HEK293 (cell line): ENCODE results near the gene RMND5B.

ENCODE experiments used
- BCL11B ChIP-seq: fragments of 450-650 bp; formaldehyde crosslinking; IDR thresholded peaks from 2 replicates; pipeline ENCODE4 v1.5.1; 2016; ENCODE audit warnings: low read depth, missing biosample characterization, missing genetic modification characterization
- CTCF ChIP-seq: fragments of 450-650 bp; formaldehyde crosslinking; IDR thresholded peaks from 2 replicates; pipeline ENCODE4 v1.5.1; 2016; ENCODE audit warnings: missing biosample characterization, missing genetic modification characterization
- ELK4 ChIP-seq: IDR thresholded peaks from 2 replicates; pipeline ENCODE4 v1.6.1; 2011; ENCODE audit warnings: mild to moderate bottlenecking, low read depth, low read length, borderline replicate concordance
- KLF9 ChIP-seq: fragments of 450-650 bp; formaldehyde crosslinking; IDR thresholded peaks from 2 replicates; pipeline ENCODE4 v1.5.1; 2016; ENCODE audit warnings: missing biosample characterization, missing genetic modification characterization, low read depth
- OVOL3 ChIP-seq: fragments of 450-650 bp; formaldehyde crosslinking; IDR thresholded peaks from 2 replicates; pipeline ENCODE4 v1.5.1; 2016; ENCODE audit warnings: missing biosample characterization, missing genetic modification characterization
- PRDM2 ChIP-seq: fragments of 450-650 bp; formaldehyde crosslinking; IDR thresholded peaks from 2 replicates; pipeline ENCODE4 v1.5.1; 2016; ENCODE audit warnings: missing biosample characterization, missing genetic modification characterization, borderline replicate concordance
- SP2 ChIP-seq: fragments of 450-650 bp; formaldehyde crosslinking; IDR thresholded peaks from 2 replicates; pipeline ENCODE4 v1.5.1; 2016; ENCODE audit warnings: missing biosample characterization, missing genetic modification characterization
- TCF7L2 ChIP-seq: IDR thresholded peaks from 2 replicates; pipeline ENCODE4 v1.6.1; 2011; ENCODE audit warnings: low read depth, mild to moderate bottlenecking, inconsistent platforms, low read length, moderate library complexity, borderline replicate concordance
- WT1 ChIP-seq: fragments of 450-650 bp; formaldehyde crosslinking; IDR thresholded peaks from 2 replicates; pipeline ENCODE4 v1.5.1; 2016; ENCODE audit warnings: missing biosample characterization, missing genetic modification characterization
- ZBTB20 ChIP-seq: fragments of 450-650 bp; formaldehyde crosslinking; IDR thresholded peaks from 2 replicates; pipeline ENCODE4 v1.5.1; 2016; ENCODE audit warnings: missing biosample characterization, missing genetic modification characterization
- ZBTB6 ChIP-seq: fragments of 450-650 bp; formaldehyde crosslinking; IDR thresholded peaks from 2 replicates; pipeline ENCODE4 v1.5.1; 2017; ENCODE audit warnings: missing biosample characterization, missing genetic modification characterization
- ZFP37 ChIP-seq: fragments of 450-650 bp; formaldehyde crosslinking; IDR thresholded peaks from 2 replicates; pipeline ENCODE4 v1.5.1; 2016; ENCODE audit warnings: missing biosample characterization, missing genetic modification characterization
- ZIC2 ChIP-seq: fragments of 450-650 bp; formaldehyde crosslinking; IDR thresholded peaks from 2 replicates; pipeline ENCODE4 v1.5.1; 2016; ENCODE audit warnings: missing biosample characterization, missing genetic modification characterization
- ZNF10 ChIP-seq: fragments of 450-650 bp; formaldehyde crosslinking; IDR thresholded peaks from 2 replicates; pipeline ENCODE4 v1.5.1; 2017; ENCODE audit warnings: missing biosample characterization, missing genetic modification characterization
- ZNF112 ChIP-seq: fragments of 450-650 bp; formaldehyde crosslinking; IDR thresholded peaks from 2 replicates; pipeline ENCODE4 v1.5.0; 2017; ENCODE audit warnings: missing biosample characterization, missing genetic modification characterization
- ZNF140 ChIP-seq: fragments of 450-650 bp; formaldehyde crosslinking; IDR thresholded peaks from 2 replicates; pipeline ENCODE4 v1.5.1; 2016; ENCODE audit warnings: missing biosample characterization, missing genetic modification characterization
- ZNF175 ChIP-seq: fragments of 450-650 bp; formaldehyde crosslinking; IDR thresholded peaks from 2 replicates; pipeline ENCODE4 v1.5.1; 2016; ENCODE audit warnings: missing biosample characterization, missing genetic modification characterization
- ZNF221 ChIP-seq: fragments of 450-650 bp; formaldehyde crosslinking; IDR thresholded peaks from 2 replicates; pipeline ENCODE4 v1.5.1; 2017; ENCODE audit warnings: missing biosample characterization, missing genetic modification characterization, borderline replicate concordance
- ZNF248 ChIP-seq: fragments of 450-650 bp; formaldehyde crosslinking; IDR thresholded peaks from 2 replicates; pipeline ENCODE4 v1.5.1; 2017; ENCODE audit warnings: missing biosample characterization, missing genetic modification characterization
- ZNF266 ChIP-seq: fragments of 450-650 bp; formaldehyde crosslinking; IDR thresholded peaks from 2 replicates; pipeline ENCODE4 v1.5.1; 2016; ENCODE audit warnings: missing biosample characterization, missing genetic modification characterization, low read depth
- ZNF366 ChIP-seq: fragments of 450-650 bp; formaldehyde crosslinking; conservative IDR thresholded peaks from 2 replicates; pipeline ENCODE4 v1.5.1; 2016; ENCODE audit warnings: missing biosample characterization, missing genetic modification characterization
- ZNF416 ChIP-seq: fragments of 450-650 bp; formaldehyde crosslinking; IDR thresholded peaks from 2 replicates; pipeline ENCODE4 v1.5.1; 2016; ENCODE audit warnings: missing biosample characterization, missing genetic modification characterization
- ZNF510 ChIP-seq: fragments of 450-650 bp; formaldehyde crosslinking; IDR thresholded peaks from 2 replicates; pipeline ENCODE4 v1.5.1; 2018; ENCODE audit warnings: mild to moderate bottlenecking, missing genetic modification characterization, missing biosample characterization; ENCODE audit not compliant: insufficient replicate concordance
- ZNF514 ChIP-seq: fragments of 450-650 bp; formaldehyde crosslinking; IDR thresholded peaks from 2 replicates; pipeline ENCODE4 v1.5.1; 2016; ENCODE audit warnings: missing biosample characterization, missing genetic modification characterization
- ZNF555 ChIP-seq: fragments of 450-650 bp; formaldehyde crosslinking; conservative IDR thresholded peaks from 2 replicates; pipeline ENCODE4 v1.5.1; 2017; ENCODE audit warnings: missing biosample characterization, mild to moderate bottlenecking, missing genetic modification characterization, inconsistent platforms
- ZNF560 ChIP-seq: fragments of 450-650 bp; formaldehyde crosslinking; IDR thresholded peaks from 2 replicates; pipeline ENCODE4 v1.5.1; 2017; ENCODE audit warnings: missing biosample characterization, missing genetic modification characterization, borderline replicate concordance
- ZNF747 ChIP-seq: fragments of 450-650 bp; formaldehyde crosslinking; IDR thresholded peaks from 2 replicates; pipeline ENCODE4 v1.5.1; 2016; ENCODE audit warnings: missing biosample characterization, missing genetic modification characterization
- ZNF843 ChIP-seq: fragments of 450-650 bp; formaldehyde crosslinking; IDR thresholded peaks from 2 replicates; pipeline ENCODE4 v1.5.1; 2016; ENCODE audit warnings: missing biosample characterization, missing genetic modification characterization
- ZSCAN4 ChIP-seq: fragments of 450-650 bp; formaldehyde crosslinking; IDR thresholded peaks from 2 replicates; pipeline ENCODE4 v1.5.1; 2017; ENCODE audit warnings: missing biosample characterization, missing genetic modification characterization

The RMND5B gene

GRCh38 chr5:178153530-178154340 is 22.9 kb downstream of the RMND5B start, which contains the start of gene NHP2 (continued):
- TF ChIP-seq ZBTB20 (0 out of 2 replicates have a peak, but pooled peaks have one; percentile 20), ZNF248 (tag by site-specific recombination) (no peak), ZNF416 (tag by site-specific recombination) (no peak), ZNF140 (tag by site-specific recombination) (no peak), BCL11B (no peak), ZNF10 (tag by site-specific recombination) (no peak), KLF9 (tag by site-specific recombination) (peak; percentile 88), WT1 (tag by site-specific recombination) (no peak), ZNF560 (tag by site-specific recombination) (no peak), ZNF510 (tag by site-specific recombination) (no peak), ELK4 (no peak), ZNF555 (tag by site-specific recombination) (no peak), ZNF175 (tag by site-specific recombination) (no peak), ZSCAN4 (tag by site-specific recombination) (no peak), ZNF266 (no peak), ZNF366 (tag by site-specific recombination) (no peak), ZNF221 (tag by site-specific recombination) (no peak), ZBTB6 (tag by site-specific recombination) (no peak), ZIC2 (tag by site-specific recombination) (no peak; the same call in 1 of the 2 replicates), TCF7L2 (no peak), ZNF112 (tag by site-specific recombination) (no peak), ZNF747 (tag by site-specific recombination) (no peak), ZFP37 (tag by site-specific recombination) (peak; percentile 87), ZNF514 (tag by site-specific recombination) (no peak), OVOL3 (tag by site-specific recombination) (no peak), CTCF (tag by site-specific recombination) (no peak), SP2 (tag by site-specific recombination) (peak; percentile 100), PRDM2 (no peak), ZNF843 (tag by site-specific recombination) (no peak)
